HG02943 (cell line): ENCODE results near the gene NAA10.

Experiments used
- ATAC-seq: cut with Tn5 transposase; IDR thresholded peaks from one replicate; pipeline ENCODE4 v1.9.1; 2021; ENCODE audit warnings: mild to moderate bottlenecking, low read depth, moderate library complexity; ENCODE audit not compliant: unreplicated experiment

NAA10 gene

GRCh38 chrX:153911798-153912197, 23.0 kb downstream of the NAA10 start:
- ATAC-seq = no peak

GRCh38 chrX:153910446-153910845, 24.4 kb downstream of the NAA10 start:
- ATAC-seq = no peak

GRCh38 chrX:153909980-153910360, 24.9 kb downstream of the NAA10 start:
- no peak for ATAC-seq

- no peak for ATAC-seq
These were observed 25.5 kb downstream of the NAA10 start for GRCh38 chrX:153909024-153909979.

GRCh38 chrX:153908219-153908860, 26.5 kb downstream of the NAA10 start:
- no peak for ATAC-seq

- no peak for ATAC-seq
These were observed 27.4 kb downstream of the NAA10 start for GRCh38 chrX:153907456-153907855.

- ATAC-seq = no peak
These were observed 28.5 kb downstream of the NAA10 start for GRCh38 chrX:153906126-153906917.

- no peak for ATAC-seq
These were observed 29.2 kb downstream of the NAA10 start for GRCh38 chrX:153905481-153906095.

- ATAC-seq = no peak
These were observed 30.6 kb downstream of the NAA10 start, which contains the start of gene AVPR2 for GRCh38 chrX:153903991-153904957. AVPR2 (plus strand) TSS chrX:153904673; CDS start chrX:153905146, 473 bp downstream.

GRCh38 chrX:153903238-153903980, 31.4 kb downstream of the NAA10 start:
- ATAC-seq = no peak

- ATAC-seq = no peak
These were observed 32.5 kb downstream of the NAA10 start for GRCh38 chrX:153902385-153902784.

GRCh38 chrX:153901753-153902140, 33.1 kb downstream of the NAA10 start:
- ATAC-seq = no peak

GRCh38 chrX:153900831-153901752, 33.7 kb downstream of the NAA10 start:
- no peak for ATAC-seq

- no peak for ATAC-seq
These were observed 36.9 kb downstream of the NAA10 start for GRCh38 chrX:153897899-153898298.

- ATAC-seq = no peak
These were observed 45.7 kb downstream of the NAA10 start for GRCh38 chrX:153889123-153889522.

GRCh38 chrX:153888344-153888743, 46.5 kb downstream of the NAA10 start:
- ATAC-seq = no peak

- ATAC-seq = no peak
These were observed 47.5 kb downstream of the NAA10 start for GRCh38 chrX:153887385-153887784.

GRCh38 chrX:153886915-153887314, 47.9 kb downstream of the NAA10 start:
- no peak for ATAC-seq
